Stomach (tissue), 19 donors: Measurements from ENCODE around the gene DHRS7. TPM values are rescaled to one million over a fixed set of nuclear protein-coding genes. Genes with fewer than 3 reads are reported as not detected.
A peak's percentile ranks its signal among the peaks of the same experiment; 100 is the strongest.

ENCODE experiments used
- DNase-seq, 2 donors: peaks; one replicate each; pipeline versions ENCODE4 v3.0.0 to v3.0.0-alpha.2; 2013 to 2019
- H3K27ac ChIP-seq, 5 donors: fragments of 200-600 bp in 4 of 5; sonication (generic) in 4 of 5; one replicate each; pipeline ENCODE4 v1.5.1; 2013 to 2019; ENCODE audit warnings: mild to moderate bottlenecking in 1 of 5, moderate library complexity in 1 of 5
- H3K27me3 ChIP-seq, 3 donors: fragments of 200-600 bp; sonication (generic); one replicate each; pipeline ENCODE4 v1.5.1; 2017 to 2019; ENCODE audit warnings: mixed run types in 1 of 3
- H3K36me3 ChIP-seq, 4 donors: fragments of 200-600 bp; sonication (generic); 1 replicate in 3 of 4; 2 replicates in 1 of 4; pipeline ENCODE4 v1.5.1; 2016 to 2019
- H3K4me1 ChIP-seq, 4 donors: fragments of 200-600 bp; sonication (generic); one replicate each; pipeline ENCODE4 v1.5.1; 2016 to 2019
- H3K4me3 ChIP-seq, 4 donors: fragments of 200-600 bp; sonication (generic) in 3 of 4; one replicate each; pipeline ENCODE4 v1.5.1; 2016 to 2019; ENCODE audit warnings: mild to moderate bottlenecking in 1 of 4
- H3K9me3 ChIP-seq, 4 donors: fragments of 200-600 bp; sonication (generic); one replicate each; pipeline ENCODE4 v1.5.1; 2016 to 2019
- CTCF ChIP-seq, 7 experiments: fragments of 450-650 bp in 4 of 7; fragments of 200-600 bp in 3 of 7; sonication (generic) in 3 of 7; IDR thresholded peaks; one replicate each; pipeline ENCODE4 v1.5.1; 2016 to 2019; ENCODE audit warnings: antibody characterized with exemption in 7 of 7, control low read depth in 2 of 7, mild to moderate bottlenecking in 1 of 7
- EP300 ChIP-seq: sonication (generic); formaldehyde crosslinking; IDR thresholded peaks from one replicate; pipeline ENCODE4 v1.6.1; 2017; ENCODE audit warnings: antibody characterized with exemption
- POLR2A ChIP-seq, 4 donors: fragments of 450-650 bp; IDR thresholded peaks; one replicate each; pipeline ENCODE4 v1.6.1; 2016; ENCODE audit warnings: antibody characterized with exemption in 4 of 4, control low read depth in 2 of 4, mild to moderate bottlenecking in 1 of 4, moderate library complexity in 1 of 4
- POLR2AphosphoS5 ChIP-seq, 3 donors: sonication (generic); formaldehyde crosslinking; IDR thresholded peaks; one replicate each; pipeline ENCODE4 v1.6.1; 2016; ENCODE audit warnings: antibody characterized with exemption in 3 of 3
- WGBS, 5 donors: extraction: QIAGEN DNeasy Blood & Tissue Kit in 3 of 5; methylation state at CpG; one replicate each; pipeline versions ENCODE4 v1.1.5 to v1.1.7; 2013 to 2018; 5-methylcytosine and 5-hydroxymethylcytosine counted together
- intact Hi-C: fragments of 100-400 bp; cut with DNase I; formaldehyde crosslinking; loops from one replicate; pipeline ENCODE4 v1.15.1; 2023; ENCODE audit warnings: low total_unique reads
- long read RNA-seq, 10 donors: transcript quantifications; one replicate each; lab custom pipeline, GENCODE V29; 2026
- polyA plus RNA-seq, 3 donors: library from polyadenylated mRNA; stranded (reverse); fragments of 200-250 nt; gene quantifications; one replicate each; pipeline ENCODE4 v1.2.3, GENCODE V29; 2013
- total RNA-seq, 5 donors: library from RNA; depleted of rRNA; stranded (reverse); fragments of >200 nt; gene quantifications; one replicate each; pipeline versions ENCODE4 v1.1.0 to v1.2.3, GENCODE V29; 2014 to 2016
- donor health status: healthy with polysubstance abuse.
- donor health status: Bipolar disorder and iron deficiency.
- donor health status: healthy.

The DHRS7 gene, protein sequence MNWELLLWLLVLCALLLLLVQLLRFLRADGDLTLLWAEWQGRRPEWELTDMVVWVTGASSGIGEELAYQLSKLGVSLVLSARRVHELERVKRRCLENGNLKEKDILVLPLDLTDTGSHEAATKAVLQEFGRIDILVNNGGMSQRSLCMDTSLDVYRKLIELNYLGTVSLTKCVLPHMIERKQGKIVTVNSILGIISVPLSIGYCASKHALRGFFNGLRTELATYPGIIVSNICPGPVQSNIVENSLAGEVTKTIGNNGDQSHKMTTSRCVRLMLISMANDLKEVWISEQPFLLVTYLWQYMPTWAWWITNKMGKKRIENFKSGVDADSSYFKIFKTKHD
- total RNA-seq (100 to 1,000 TPM in 4 of 5 donors, 10 to 100 TPM in 1; 60.7 to 322 (median 158) TPM), polyA plus RNA-seq (10 to 100 TPM; 26.6 to 45.9 (median 38.9) TPM)
- long read RNA-seq, donor 1, transcript DHRS7-207 (4 exons, 924 nt) = minor isoform, 9 of 64 reads
- long read RNA-seq, donor 1, transcript DHRS7-205 (6 exons, 1,361 nt) = minor isoform, 5 of 64 reads
- long read RNA-seq, donor 1, transcript DHRS7-209 (7 exons, 1,322 nt) = major isoform, 36 of 64 reads
- long read RNA-seq, donor 1, partial matches to known transcripts = 10 of 64 reads
- long read RNA-seq, donor 1, other reads (novel, unspliced or antisense) = 0 of 64 reads
- long read RNA-seq, donor 2, transcript DHRS7-206 (2 exons, 563 nt) = minor isoform, 14 of 75 reads
- long read RNA-seq, donor 2, transcript DHRS7-207 (4 exons, 924 nt) = minor isoform, 8 of 75 reads
- long read RNA-seq, donor 2, transcript DHRS7-209 (7 exons, 1,322 nt) = major isoform, 52 of 75 reads
- long read RNA-seq, donor 2, partial matches to known transcripts = 0 of 75 reads
- long read RNA-seq, donor 2, other reads (novel, unspliced or antisense) = 0 of 75 reads
- long read RNA-seq, donor 3, transcript DHRS7-209 (7 exons, 1,322 nt) = major isoform, 46 of 81 reads
- long read RNA-seq, donor 3, transcript DHRS7-206 (2 exons, 563 nt) = minor isoform, 25 of 81 reads
- long read RNA-seq, donor 3, partial matches to known transcripts = 9 of 81 reads
- long read RNA-seq, donor 3, other reads (novel, unspliced or antisense) = 0 of 81 reads
- long read RNA-seq, donor 4, transcript DHRS7-209 (7 exons, 1,322 nt) = major isoform, 6 of 8 reads
- long read RNA-seq, donor 4, partial matches to known transcripts = 0 of 8 reads
- long read RNA-seq, donor 4, other reads (novel, unspliced or antisense) = 0 of 8 reads
- long read RNA-seq, donor 5, transcript DHRS7-209 (7 exons, 1,322 nt) = major isoform, 50 of 71 reads
- long read RNA-seq, donor 5, transcript DHRS7-206 (2 exons, 563 nt) = minor isoform, 12 of 71 reads
- long read RNA-seq, donor 5, partial matches to known transcripts = 8 of 71 reads
- long read RNA-seq, donor 5, other reads (novel, unspliced or antisense) = 0 of 71 reads
- long read RNA-seq, donor 6, transcript DHRS7-206 (2 exons, 563 nt) = minor isoform, 47 of 448 reads
- long read RNA-seq, donor 6, transcript DHRS7-209 (7 exons, 1,322 nt) = major isoform, 296 of 448 reads
- long read RNA-seq, donor 6, transcript DHRS7-205 (6 exons, 1,361 nt) = minor isoform, 7 of 448 reads
- long read RNA-seq, donor 6, transcript DHRS7-207 (4 exons, 924 nt) = minor isoform, 18 of 448 reads
- long read RNA-seq, donor 6, partial matches to known transcripts = 80 of 448 reads
- long read RNA-seq, donor 6, other reads (novel, unspliced or antisense) = 0 of 448 reads
- long read RNA-seq, donor 7, transcript DHRS7-206 (2 exons, 563 nt) = minor isoform, 26 of 106 reads
- long read RNA-seq, donor 7, transcript DHRS7-209 (7 exons, 1,322 nt) = major isoform, 58 of 106 reads
- long read RNA-seq, donor 7, partial matches to known transcripts = 18 of 106 reads
- long read RNA-seq, donor 7, other reads (novel, unspliced or antisense) = 0 of 106 reads
- long read RNA-seq, donor 8, transcript DHRS7-209 (7 exons, 1,322 nt) = major isoform, 88 of 175 reads
- long read RNA-seq, donor 8, transcript DHRS7-206 (2 exons, 563 nt) = minor isoform, 48 of 175 reads
- long read RNA-seq, donor 8, transcript DHRS7-207 (4 exons, 924 nt) = minor isoform, 5 of 175 reads
- long read RNA-seq, donor 8, partial matches to known transcripts = 33 of 175 reads
- long read RNA-seq, donor 8, other reads (novel, unspliced or antisense) = 0 of 175 reads
- long read RNA-seq, donor 9, transcript DHRS7-209 (7 exons, 1,322 nt) = major isoform, 57 of 148 reads
- long read RNA-seq, donor 9, transcript DHRS7-207 (4 exons, 924 nt) = minor isoform, 7 of 148 reads
- long read RNA-seq, donor 9, transcript DHRS7-206 (2 exons, 563 nt) = minor isoform, 25 of 148 reads
- long read RNA-seq, donor 9, partial matches to known transcripts = 58 of 148 reads
- long read RNA-seq, donor 9, other reads (novel, unspliced or antisense) = 0 of 148 reads
- long read RNA-seq, donor 10, transcript DHRS7-209 (7 exons, 1,322 nt) = major isoform, 43 of 51 reads
- long read RNA-seq, donor 10, partial matches to known transcripts = 0 of 51 reads
- long read RNA-seq, donor 10, other reads (novel, unspliced or antisense) = 0 of 51 reads

DNA sequence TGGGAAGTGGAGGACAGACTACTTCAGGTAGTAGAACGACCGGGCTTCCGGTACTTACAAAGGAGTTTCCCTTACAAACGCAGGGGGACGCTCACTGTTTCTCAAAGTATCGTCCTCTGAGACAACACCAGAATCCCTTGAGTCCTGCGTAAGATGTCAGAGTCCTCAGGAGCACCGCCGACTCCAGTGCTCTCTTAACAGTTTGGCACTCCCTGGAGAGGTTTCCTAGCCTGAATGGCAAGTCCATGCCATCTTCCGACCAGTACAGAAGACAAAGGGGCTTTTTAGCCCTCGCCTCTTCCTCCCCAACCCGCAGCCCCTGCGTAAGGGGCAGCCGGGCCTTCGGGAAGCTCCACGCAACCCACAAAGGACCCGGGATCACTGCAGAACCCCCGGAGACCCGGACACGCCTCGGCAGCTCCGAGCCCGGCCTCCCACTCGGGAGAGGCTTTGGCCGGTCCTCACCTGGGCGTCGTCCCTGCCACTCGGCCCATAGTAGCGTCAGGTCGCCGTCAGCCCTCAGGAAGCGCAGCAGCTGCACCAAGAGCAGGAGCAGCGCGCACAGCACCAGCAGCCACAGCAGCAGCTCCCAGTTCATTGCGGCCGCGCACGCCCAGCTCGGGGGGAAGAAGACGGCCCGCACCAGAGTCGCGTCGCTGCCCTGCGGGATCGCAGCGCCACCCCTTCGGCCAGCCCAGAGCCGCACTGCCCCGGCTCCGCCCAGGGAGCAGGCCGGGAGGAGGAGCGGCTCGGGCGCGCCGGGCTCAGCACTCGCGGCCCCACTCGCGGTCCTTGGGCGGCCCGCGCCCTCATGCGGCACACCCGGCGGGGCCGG lies at the start of gene DHRS7:
TSS of gene DHRS7 (minus strand) at position 687 of the 835 bp plus-strand sequence. CDS start at position 598, 89 bp downstream.
- H3K9me3 ChIP-seq = no peaks in the 10 kb centered on the region
- intact Hi-C loops = loop anchor here (10.0 kb wide), 1 partner anchor 70 kb away; the partner anchor contains the start of gene PCNX4
- peak; percentile 85 to 95 for DNase-seq
- TF ChIP-seq POLR2AphosphoS5 (IDR thresholded peaks at IDR 0.05) (peak; percentile 11 to 87 (median 83)), EP300 (no peak), POLR2A (IDR thresholded peaks at IDR 0.05) (no peak), CTCF (IDR thresholded peaks at IDR 0.05) (peak in 4 of 7 experiments; percentile 16 to 52 (median 50))
- H3K36me3 ChIP-seq = peaks cover 0 to 4% (median 1%) of the 10 kb centered on the region in 4 donors
- H3K4me1 ChIP-seq = peaks cover 7 to 57% (median 27%) of the 10 kb centered on the region in 4 donors
- H3K27ac ChIP-seq = peak within 1 kb of the TSS; percentile 90 to 99 (median 96)
- 0% methylated on average over 17 to 68 of the region's 68 CpGs for WGBS, 5 donors
- peak within 1 kb of the TSS; percentile 76 to 84 (median 79) for H3K4me3 ChIP-seq
- no peaks in the 10 kb centered on the region for H3K27me3 ChIP-seq

- Histone ChIP-seq H3K4me1 (peaks cover 0 to 24% (median 1%) of the 10 kb centered on the region in 4 donors), H3K9me3 (no peaks in the 10 kb centered on the region), H3K27me3 (no peaks in the 10 kb centered on the region), H3K27ac (peak overlapping the region in 2 of 5 donors; percentile 40 to 80), H3K4me3 (no peak overlapping the region), H3K36me3 (no peaks in the 10 kb centered on the region)
- TF ChIP-seq CTCF (IDR thresholded peaks at IDR 0.05) = no peak
- no peak for TF ChIP-seq POLR2A (IDR thresholded peaks at IDR 0.05)
- TF ChIP-seq POLR2AphosphoS5 (IDR thresholded peaks at IDR 0.05) = no peak
- TF ChIP-seq EP300 = no peak
- intact Hi-C loops = no loop called here
- 25 to 37% (median 34%) methylated on average over 1 of the region's 1 CpG for WGBS, 5 donors
- no peak for DNase-seq
Measured at GRCh38 chr14:60214415-60215126, 49.4 kb upstream of the DHRS7 start.
